ENCODE measurements around the gene IQCK.

IQCK gene

DNA sequence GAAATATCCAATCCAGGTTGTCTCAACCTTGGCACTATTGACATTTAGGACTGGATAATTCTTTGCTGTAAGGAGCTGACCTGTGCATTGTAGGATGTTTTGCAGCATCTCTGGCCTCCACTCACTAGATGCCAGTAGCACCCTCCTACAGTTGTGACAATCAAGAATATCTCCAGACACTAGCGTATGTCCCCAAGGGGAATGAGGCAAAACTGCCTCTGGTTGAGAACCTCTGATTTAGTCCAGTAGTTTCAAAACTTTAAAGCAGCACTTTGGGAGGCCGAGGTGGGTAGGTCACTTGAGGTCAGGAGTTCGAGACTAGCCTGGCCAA, 48.4 kb downstream of the IQCK start:
- H3K4me1 ChIP-seq (ENCODE audit: control insufficient read depth, insufficient read depth, low read length) = no peaks in the 10 kb centered on the region
- no peak overlapping the region for H3K27ac ChIP-seq (ENCODE audit: extremely low read depth, low read depth, low read length)
- H3K4me3 ChIP-seq (ENCODE audit: low read depth, low read length) = no peak overlapping the region
- POLR2A ChIA-PET = no interaction called here
- TF ChIP-seq ZNF610 (tag by site-specific recombination; IDR thresholded peaks at IDR 0.05; ENCODE audit: borderline replicate concordance) = no peak
- no peak for TF ChIP-seq ZNF266 (tag by site-specific recombination; IDR thresholded peaks at IDR 0.05; ENCODE audit: low read depth)
- TF ChIP-seq ZNF707 (tag by site-specific recombination; IDR thresholded peaks at IDR 0.05) = no peak
- no peaks in the 10 kb centered on the region for H3K9me3 ChIP-seq (ENCODE audit: control insufficient read depth, insufficient read depth, low read depth, low read length)
- H3K36me3 ChIP-seq (ENCODE audit: control insufficient read depth in 2 of 2, insufficient read depth in 1 of 2, low read length in 2 of 2) = no peaks in the 10 kb centered on the region; a peak in 1 of 3 replicates
- CTCF ChIA-PET = no interaction called here

DNA sequence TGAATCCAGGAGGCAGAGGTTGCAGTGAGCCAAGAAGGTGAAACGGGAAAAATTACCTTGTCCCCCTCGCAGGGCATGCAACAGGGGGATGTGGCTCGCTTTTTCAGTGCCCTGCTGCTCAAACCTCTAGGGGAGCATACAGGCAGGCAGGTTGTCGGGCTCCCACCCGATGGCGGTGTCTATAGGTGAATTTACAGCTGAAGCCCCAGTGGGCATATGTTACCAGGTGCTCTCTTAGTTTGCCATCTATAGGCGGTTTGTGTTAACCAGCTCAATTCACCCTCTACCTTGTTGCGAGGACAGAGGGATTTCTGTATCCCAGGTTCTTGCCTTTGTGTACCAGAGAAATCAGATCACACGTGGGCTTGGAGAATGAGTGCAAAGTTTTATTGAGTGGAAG, 48.9 kb downstream of the IQCK start:
- POLR2A ChIA-PET = no interaction called here

DNA sequence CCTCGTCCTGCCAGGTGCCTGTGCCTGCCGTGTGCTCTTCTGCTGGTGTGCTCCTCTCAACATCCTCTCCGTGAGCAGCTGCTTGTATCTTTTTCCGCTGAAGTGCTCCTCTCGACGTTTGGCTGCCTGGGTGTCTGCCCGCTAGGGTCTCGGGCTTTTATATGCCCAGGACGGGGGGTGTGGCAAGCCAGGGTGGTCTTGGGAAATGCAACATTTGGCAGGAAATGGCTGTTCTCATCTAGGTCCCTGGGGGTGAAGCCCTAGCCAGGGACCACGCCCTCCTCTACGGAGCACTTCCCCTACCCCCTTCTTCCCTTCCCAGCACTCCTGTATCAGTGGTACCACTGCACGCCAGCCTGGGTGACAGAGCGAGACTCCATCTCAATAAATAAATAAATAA, 49.4 kb downstream of the IQCK start:
- POLR2A ChIA-PET = no interaction called here
- H3K36me3 ChIP-seq (ENCODE audit: control insufficient read depth in 2 of 2, insufficient read depth in 1 of 2, low read length in 2 of 2) = no peaks in the 10 kb centered on the region; a peak in 1 of 3 replicates
- no peaks in the 10 kb centered on the region for H3K9me3 ChIP-seq (ENCODE audit: control insufficient read depth, insufficient read depth, low read depth, low read length)
- no peak overlapping the region for H3K27ac ChIP-seq (ENCODE audit: extremely low read depth, low read depth, low read length)
- CTCF ChIA-PET = no interaction called here
- H3K4me1 ChIP-seq (ENCODE audit: control insufficient read depth, insufficient read depth, low read length) = no peaks in the 10 kb centered on the region
- H3K4me3 ChIP-seq (ENCODE audit: low read depth, low read length) = no peak overlapping the region
- TF ChIP-seq ZNF174 (tag by site-specific recombination; IDR thresholded peaks at IDR 0.05) (no peak), ZNF585B (tag by site-specific recombination; IDR thresholded peaks at IDR 0.05) (no peak), MYNN (tag by site-specific recombination; IDR thresholded peaks at IDR 0.05; ENCODE audit: borderline replicate concordance) (no peak)
- TF ChIP-seq, protein P1, sequence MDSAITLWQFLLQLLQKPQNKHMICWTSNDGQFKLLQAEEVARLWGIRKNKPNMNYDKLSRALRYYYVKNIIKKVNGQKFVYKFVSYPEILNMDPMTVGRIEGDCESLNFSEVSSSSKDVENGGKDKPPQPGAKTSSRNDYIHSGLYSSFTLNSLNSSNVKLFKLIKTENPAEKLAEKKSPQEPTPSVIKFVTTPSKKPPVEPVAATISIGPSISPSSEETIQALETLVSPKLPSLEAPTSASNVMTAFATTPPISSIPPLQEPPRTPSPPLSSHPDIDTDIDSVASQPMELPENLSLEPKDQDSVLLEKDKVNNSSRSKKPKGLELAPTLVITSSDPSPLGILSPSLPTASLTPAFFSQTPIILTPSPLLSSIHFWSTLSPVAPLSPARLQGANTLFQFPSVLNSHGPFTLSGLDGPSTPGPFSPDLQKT (IDR thresholded peaks at IDR 0.05; ENCODE audit: borderline replicate concordance, low read depth, low read length) = no peak
- TF ChIP-seq, protein P2, sequence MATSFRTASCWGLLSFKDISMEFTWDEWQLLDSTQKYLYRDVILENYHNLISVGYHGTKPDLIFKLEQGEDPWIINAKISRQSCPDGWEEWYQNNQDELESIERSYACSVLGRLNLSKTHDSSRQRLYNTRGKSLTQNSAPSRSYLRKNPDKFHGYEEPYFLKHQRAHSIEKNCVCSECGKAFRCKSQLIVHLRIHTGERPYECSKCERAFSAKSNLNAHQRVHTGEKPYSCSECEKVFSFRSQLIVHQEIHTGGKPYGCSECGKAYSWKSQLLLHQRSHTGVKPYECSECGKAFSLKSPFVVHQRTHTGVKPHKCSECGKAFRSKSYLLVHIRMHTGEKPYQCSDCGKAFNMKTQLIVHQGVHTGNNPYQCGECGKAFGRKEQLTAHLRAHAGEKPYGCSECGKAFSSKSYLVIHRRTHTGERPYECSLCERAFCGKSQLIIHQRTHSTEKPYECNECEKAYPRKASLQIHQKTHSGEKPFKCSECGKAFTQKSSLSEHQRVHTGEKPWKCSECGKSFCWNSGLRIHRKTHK (tag by site-specific recombination; IDR thresholded peaks at IDR 0.05) = no peak
- TF ChIP-seq, protein P3, sequence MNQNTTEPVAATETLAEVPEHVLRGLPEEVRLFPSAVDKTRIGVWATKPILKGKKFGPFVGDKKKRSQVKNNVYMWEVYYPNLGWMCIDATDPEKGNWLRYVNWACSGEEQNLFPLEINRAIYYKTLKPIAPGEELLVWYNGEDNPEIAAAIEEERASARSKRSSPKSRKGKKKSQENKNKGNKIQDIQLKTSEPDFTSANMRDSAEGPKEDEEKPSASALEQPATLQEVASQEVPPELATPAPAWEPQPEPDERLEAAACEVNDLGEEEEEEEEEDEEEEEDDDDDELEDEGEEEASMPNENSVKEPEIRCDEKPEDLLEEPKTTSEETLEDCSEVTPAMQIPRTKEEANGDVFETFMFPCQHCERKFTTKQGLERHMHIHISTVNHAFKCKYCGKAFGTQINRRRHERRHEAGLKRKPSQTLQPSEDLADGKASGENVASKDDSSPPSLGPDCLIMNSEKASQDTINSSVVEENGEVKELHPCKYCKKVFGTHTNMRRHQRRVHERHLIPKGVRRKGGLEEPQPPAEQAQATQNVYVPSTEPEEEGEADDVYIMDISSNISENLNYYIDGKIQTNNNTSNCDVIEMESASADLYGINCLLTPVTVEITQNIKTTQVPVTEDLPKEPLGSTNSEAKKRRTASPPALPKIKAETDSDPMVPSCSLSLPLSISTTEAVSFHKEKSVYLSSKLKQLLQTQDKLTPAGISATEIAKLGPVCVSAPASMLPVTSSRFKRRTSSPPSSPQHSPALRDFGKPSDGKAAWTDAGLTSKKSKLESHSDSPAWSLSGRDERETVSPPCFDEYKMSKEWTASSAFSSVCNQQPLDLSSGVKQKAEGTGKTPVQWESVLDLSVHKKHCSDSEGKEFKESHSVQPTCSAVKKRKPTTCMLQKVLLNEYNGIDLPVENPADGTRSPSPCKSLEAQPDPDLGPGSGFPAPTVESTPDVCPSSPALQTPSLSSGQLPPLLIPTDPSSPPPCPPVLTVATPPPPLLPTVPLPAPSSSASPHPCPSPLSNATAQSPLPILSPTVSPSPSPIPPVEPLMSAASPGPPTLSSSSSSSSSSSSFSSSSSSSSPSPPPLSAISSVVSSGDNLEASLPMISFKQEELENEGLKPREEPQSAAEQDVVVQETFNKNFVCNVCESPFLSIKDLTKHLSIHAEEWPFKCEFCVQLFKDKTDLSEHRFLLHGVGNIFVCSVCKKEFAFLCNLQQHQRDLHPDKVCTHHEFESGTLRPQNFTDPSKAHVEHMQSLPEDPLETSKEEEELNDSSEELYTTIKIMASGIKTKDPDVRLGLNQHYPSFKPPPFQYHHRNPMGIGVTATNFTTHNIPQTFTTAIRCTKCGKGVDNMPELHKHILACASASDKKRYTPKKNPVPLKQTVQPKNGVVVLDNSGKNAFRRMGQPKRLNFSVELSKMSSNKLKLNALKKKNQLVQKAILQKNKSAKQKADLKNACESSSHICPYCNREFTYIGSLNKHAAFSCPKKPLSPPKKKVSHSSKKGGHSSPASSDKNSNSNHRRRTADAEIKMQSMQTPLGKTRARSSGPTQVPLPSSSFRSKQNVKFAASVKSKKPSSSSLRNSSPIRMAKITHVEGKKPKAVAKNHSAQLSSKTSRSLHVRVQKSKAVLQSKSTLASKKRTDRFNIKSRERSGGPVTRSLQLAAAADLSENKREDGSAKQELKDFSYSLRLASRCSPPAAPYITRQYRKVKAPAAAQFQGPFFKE (tag by site-specific recombination; IDR thresholded peaks at IDR 0.05; ENCODE audit: borderline replicate concordance) = no peak

More for the DNA sequence above, 48.9 kb downstream of the IQCK start:
- Histone ChIP-seq H3K36me3 (ENCODE audit: control insufficient read depth in 2 of 2, insufficient read depth in 1 of 2, low read length in 2 of 2) (no peaks in the 10 kb centered on the region; a peak in 1 of 3 replicates), H3K4me3 (ENCODE audit: low read depth, low read length) (no peak overlapping the region), H3K4me1 (ENCODE audit: control insufficient read depth, insufficient read depth, low read length) (no peaks in the 10 kb centered on the region), H3K27ac (ENCODE audit: extremely low read depth, low read depth, low read length) (no peak overlapping the region), H3K9me3 (ENCODE audit: control insufficient read depth, insufficient read depth, low read depth, low read length) (no peaks in the 10 kb centered on the region)
- TF ChIP-seq, protein P1 (IDR thresholded peaks at IDR 0.05; ENCODE audit: borderline replicate concordance, low read depth, low read length) = no peak
- TF ChIP-seq, protein P4, sequence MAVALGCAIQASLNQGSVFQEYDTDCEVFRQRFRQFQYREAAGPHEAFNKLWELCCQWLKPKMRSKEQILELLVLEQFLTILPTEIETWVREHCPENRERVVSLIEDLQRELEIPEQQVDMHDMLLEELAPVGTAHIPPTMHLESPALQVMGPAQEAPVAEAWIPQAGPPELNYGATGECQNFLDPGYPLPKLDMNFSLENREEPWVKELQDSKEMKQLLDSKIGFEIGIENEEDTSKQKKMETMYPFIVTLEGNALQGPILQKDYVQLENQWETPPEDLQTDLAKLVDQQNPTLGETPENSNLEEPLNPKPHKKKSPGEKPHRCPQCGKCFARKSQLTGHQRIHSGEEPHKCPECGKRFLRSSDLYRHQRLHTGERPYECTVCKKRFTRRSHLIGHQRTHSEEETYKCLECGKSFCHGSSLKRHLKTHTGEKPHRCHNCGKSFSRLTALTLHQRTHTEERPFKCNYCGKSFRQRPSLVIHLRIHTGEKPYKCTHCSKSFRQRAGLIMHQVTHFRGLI (tag by site-specific recombination; IDR thresholded peaks at IDR 0.05) = no peak
- no peak for TF ChIP-seq WT1 (tag by site-specific recombination; IDR thresholded peaks at IDR 0.05)
- TF ChIP-seq, protein P5, sequence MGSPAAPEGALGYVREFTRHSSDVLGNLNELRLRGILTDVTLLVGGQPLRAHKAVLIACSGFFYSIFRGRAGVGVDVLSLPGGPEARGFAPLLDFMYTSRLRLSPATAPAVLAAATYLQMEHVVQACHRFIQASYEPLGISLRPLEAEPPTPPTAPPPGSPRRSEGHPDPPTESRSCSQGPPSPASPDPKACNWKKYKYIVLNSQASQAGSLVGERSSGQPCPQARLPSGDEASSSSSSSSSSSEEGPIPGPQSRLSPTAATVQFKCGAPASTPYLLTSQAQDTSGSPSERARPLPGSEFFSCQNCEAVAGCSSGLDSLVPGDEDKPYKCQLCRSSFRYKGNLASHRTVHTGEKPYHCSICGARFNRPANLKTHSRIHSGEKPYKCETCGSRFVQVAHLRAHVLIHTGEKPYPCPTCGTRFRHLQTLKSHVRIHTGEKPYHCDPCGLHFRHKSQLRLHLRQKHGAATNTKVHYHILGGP (tag by site-specific recombination; IDR thresholded peaks at IDR 0.05) = no peak
- TF ChIP-seq, protein P6, sequence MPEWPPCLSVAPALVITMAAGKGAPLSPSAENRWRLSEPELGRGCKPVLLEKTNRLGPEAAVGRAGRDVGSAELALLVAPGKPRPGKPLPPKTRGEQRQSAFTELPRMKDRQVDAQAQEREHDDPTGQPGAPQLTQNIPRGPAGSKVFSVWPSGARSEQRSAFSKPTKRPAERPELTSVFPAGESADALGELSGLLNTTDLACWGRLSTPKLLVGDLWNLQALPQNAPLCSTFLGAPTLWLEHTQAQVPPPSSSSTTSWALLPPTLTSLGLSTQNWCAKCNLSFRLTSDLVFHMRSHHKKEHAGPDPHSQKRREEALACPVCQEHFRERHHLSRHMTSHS (tag by site-specific recombination; IDR thresholded peaks at IDR 0.05) = no peak
- no peak for TF ChIP-seq ZNF792 (tag by site-specific recombination; IDR thresholded peaks at IDR 0.05)
- no peak for TF ChIP-seq ZBTB7A (tag by site-specific recombination; IDR thresholded peaks at IDR 0.05; ENCODE audit: low read depth)
- CTCF ChIA-PET = no interaction called here

Data from HEK293 (cell line).